ENCODE measurements around the gene SRGAP1.
A peak's percentile ranks its signal among the peaks of the same experiment; 100 is the strongest.
"Not testable (repeated sequence)": the region's sequence is repeated elsewhere in the genome, so short reads cannot be mapped to it uniquely, and the experiment has no call there.

The SRGAP1 gene

DNA sequence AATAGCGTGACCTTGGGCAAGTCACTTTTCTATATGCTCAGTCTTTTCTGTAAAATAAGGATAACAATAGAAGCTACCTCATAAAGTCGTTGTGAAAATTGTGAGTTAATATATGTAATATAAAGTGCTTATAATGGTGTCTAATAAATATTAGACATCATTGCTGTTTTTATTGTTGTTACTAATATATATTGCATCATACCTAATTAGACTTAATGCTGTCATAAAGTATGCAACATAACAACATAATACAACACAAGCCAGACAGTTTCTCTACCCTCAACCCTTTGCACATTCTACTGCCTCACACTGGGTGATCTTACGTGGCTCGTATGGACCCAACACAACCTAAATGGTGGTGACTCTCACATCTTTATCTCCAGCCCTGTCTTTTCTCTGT, 240.7 kb downstream of the SRGAP1 start:
- DNase-seq (ENCODE audit: low read depth): no peak

DNA sequence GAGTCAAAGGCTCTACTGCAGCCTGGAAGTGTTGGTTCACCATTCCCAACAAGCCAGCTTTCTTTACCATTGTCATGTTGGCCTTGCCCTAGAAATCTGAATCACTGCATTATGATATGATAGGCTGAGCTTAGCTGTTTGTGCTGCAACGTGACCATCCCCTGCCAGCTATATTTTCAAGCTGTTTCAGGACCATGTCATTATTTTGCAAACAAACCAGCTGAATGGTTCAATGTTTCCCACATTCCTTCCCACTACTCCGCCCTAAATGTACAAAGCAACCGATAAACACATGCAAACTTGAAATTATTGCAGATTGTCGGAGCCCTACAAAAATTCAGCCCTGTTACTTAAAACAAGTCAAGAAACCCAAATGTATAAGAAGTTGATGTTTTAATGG, 241.5 kb downstream of the SRGAP1 start:
- no peak for DNase-seq (ENCODE audit: low read depth)

DNA sequence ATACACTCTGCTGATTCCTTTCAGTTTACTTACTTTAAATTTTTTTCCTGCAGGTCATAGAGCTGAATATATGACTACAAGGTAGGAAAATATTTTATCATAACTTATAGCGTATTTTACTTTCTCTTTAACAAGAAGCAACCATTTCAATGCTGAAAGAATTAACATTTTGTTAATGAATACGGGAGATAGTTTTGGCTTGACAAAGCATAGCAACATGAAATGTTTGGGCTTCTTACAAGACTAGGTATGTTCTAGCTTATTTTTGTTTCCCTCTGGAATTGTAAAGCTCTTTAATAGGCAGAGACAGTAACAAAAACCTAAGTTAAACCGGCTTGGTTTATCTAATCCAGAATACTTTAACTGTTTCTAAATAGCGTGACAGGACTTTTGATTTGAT, 242.4 kb downstream of the SRGAP1 start:
- DNase-seq (ENCODE audit: low read depth): no peak

DNA sequence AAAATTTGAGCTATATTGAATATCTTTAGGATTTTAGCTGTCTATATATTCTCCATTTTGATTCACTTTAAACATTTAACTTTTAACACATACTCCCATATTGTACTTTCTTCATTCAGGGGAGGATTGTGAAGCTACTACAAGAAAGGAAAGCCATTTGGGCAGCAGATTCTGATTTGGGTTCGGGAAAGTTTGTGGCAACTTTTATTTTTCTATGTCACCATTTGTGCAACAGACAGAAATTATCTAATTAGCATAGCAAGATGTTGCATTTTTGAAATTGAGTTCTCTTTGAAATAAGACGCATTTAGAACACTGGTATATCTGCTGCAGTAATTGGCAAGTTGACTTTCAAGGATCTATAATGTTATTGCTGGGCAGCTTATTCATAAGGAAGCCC, 243.3 kb downstream of the SRGAP1 start:
- no peak for DNase-seq (ENCODE audit: low read depth)

DNA sequence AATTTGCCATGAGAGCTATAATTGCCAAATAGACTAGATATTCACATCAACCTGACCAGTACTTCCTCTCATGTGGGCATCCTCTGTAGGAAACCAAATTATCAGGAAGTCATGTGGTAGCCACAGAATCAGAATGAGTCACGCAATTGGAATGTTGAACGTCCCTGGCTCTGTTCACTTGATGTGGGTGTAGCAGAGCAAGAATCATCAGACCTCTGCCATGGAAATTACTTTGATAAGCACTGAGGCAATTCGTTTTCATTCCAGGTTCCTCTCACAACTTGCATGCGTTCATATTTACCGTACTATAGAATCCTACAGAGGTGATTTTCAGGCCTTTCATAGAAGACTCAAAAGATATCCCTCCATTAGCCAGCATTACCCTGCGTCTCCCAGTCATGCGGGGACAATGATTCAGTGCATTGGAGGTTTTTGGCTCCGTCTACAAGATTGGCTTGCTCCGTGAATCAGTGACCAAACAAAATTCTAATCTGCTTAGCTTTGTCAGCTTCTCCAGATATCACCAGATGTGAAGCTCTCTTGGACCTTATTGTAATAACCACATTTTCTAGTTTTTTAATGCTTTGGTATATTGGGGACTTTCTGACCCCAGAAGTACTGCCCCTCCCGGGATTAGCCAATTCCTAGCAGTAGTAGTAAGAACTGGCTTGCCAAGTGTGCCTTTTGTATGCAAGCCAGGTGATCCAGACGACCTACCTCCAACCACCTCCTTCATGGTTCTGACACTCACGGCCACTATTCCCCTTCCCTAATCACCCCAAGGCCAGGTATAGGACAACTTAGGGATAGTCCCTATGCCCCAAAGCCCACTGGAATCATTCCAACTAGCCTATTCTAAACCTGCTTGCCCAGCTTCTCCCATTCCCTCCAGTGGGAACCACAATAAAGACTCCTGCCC, 244.2 kb downstream of the SRGAP1 start:
- DNase-seq (ENCODE audit: low read depth): peak; percentile 96

DNA sequence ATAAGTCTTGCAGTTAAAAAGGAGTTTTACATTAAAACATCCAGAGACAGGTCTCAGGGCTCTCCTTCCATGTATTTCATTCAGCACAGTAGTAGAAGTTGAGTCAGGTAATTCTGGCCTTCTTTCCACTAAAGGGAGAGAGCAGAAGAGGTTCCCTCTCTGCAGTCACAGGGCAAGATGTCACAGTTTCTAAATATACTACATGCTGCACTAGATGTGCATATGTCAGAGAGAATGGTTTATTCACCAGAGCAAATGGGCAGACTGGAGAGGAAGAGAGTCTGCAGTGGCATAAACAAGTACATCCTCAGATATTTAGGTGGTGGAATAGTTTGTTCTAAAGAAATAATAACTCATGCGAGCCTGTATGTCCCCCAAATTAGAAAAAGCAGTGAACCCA, 245.5 kb downstream of the SRGAP1 start:
- no peak for DNase-seq (ENCODE audit: low read depth)

DNA sequence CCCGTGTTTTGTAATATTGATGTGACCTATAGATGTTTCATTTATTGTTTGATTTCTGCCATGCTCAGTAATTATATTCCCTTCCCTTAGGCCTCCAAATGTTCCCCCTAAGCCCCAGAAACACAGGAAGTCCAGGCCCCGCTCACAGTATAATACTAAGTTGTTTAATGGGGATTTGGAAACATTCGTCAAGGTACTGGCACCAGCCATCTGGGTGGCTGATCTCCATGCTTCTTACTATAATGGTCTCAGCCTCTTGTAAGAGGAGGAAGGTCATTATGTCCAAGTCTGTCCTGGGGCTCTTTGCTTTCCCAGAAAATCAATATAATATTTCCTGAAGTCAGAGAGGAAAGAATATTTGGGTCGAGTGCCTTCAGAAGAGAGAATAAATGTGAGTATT, 246.7 kb downstream of the SRGAP1 start:
- DNase-seq (ENCODE audit: low read depth): no peak

DNA sequence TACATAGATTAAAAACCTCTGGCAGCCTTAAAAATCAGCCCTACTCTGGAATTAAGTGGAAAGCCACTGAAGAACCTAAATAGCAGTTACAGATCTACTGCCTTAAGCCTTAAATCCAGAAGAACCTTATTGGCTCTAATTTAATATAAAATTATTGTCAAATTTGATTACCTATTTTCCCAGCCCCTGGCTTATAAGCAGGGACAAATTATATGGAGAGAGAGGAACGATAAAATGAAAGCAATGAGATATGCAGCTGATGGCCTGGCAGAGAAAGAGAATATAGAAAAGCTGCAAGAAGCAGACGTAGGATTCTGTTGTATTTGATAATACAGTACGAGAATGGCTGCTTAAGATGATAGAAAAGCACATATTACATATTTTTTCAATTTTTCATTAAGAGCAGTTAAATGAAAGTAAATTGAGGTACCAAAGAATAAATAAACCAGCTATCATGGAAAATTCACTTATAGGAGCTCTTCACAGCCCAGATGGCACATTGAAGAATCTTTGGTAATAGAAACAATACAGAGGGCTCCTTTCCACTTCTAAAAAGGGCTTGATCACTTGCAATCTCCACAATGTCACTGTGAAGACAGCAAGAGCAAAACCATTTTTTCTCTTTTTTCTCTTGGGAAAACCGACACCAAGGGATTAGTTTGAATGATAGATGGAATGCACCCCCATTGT, 248.2 kb downstream of the SRGAP1 start:
- no peak for DNase-seq (ENCODE audit: low read depth)

DNA sequence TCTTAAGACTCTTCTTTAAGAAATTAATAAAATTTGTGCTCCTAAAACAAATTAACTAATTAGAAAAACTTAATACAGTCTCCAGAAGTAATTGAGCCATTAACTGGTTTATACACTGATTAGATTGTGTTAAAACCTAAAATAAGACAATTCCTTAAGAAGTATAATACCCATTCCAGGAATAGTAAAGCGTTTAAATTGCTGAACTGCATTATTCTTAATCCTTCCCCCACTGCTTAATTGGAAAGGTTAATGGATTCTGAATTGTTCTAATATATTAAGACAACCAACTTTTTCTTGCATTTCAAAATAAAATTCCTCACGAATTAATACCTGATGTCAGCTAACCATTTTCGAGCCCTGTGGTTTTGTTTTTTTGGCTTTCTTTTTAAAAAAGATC, 249.2 kb downstream of the SRGAP1 start:
- no peak for DNase-seq (ENCODE audit: low read depth)

DNA sequence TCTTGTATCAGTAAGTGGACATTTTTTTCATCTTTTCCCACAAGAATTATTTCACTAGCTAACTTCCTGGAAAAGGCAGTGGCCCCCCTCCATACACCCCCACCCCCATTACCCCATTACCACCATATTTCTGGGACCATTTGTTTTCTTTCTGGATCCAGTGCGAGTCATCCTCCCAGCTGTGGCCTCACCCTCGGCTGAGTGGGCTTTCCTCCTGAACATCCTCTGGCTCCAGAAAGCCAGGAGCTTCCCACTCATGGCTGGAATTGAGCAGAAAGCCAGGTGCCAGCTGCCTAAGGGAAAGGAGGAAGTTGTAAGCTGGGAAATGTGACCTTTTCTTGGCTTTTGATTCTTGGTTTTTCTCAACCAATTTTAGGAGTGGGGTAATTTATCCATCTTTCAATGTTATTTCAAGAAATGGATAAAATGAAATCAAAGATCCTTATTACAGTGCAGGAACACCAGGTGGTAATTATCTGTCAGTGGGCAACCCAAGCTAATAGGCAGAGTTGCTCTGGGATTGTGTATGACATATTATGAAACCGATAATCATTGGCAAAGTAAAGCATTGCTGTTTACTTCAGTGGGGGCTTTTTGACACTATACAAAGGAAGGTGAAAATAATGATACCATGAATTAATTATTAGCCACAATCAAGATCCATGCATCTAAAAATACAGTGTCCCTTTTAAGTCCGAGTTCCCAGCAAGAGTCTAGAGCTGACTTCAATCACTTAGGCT, 253.0 kb downstream of the SRGAP1 start:
- no peak for DNase-seq (ENCODE audit: low read depth)

DNA sequence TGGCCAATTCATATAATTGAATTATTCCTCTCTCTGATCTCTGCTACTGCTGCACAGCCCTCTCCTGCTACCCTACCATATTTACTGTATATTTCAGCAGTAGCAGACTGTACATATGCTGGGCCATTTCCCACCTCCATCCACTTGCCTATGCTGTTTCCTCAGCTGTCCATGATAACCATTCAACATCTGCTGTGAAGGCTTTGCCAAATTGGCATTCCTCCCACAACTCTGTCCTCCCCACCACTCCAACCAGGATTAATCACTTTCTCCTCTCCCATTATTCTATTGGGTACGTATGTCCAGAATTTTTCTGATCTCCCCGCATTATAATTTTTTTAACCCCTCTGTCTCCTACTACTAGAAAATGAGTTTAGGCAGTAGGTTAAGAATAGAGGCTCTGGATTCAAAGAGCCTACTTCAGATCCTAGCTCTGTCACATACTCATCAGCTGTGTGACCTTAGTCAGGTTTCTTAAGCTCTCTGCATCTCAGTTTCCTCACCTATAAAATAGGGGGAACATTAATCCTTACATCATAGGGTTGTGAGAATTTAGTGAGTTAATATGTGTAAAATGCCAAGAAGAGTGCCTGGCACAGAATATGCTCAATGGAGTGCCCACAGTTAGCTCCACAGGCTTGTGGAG, 254.3 kb downstream of the SRGAP1 start:
- DNase-seq (ENCODE audit: low read depth): peak; percentile 71

DNA sequence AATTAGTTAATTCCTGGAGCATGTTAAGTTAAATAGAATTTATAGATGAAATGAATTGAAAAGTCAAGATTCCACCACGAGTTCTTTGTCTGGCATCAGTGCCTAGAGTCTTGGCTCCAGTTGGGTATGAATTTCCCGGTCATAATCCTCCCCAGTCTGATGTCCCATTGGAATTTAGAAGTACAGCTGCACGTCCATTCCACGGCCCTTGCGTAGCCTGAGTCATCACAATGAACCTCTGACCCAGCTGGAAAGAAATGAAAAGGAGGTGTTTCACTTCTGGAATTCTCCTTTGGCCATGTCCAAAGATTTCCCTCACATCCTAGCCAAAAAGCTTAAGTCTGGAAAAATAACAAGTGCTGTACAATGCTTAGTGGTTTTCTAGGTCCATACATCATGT, 254.9 kb downstream of the SRGAP1 start:
- DNase-seq (ENCODE audit: low read depth): peak; percentile 89

DNA sequence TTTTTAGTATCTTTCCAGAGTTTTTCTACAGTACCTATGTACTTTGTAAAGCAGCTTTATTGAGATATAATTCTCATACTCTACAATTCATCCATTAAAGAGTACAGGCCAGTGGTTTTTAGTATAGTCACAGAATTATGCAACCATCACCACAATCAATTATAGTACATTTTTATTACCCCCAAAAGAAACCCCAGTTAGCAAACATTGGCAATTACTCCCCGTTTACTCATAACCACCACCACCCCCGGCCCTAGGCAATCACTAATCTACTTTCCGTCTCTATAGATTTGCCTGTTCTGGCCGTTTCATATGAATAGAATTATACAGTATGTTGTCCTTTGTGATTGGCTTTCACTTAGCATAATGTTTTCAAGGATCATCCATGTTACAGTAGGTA, 257.8 kb downstream of the SRGAP1 start:
- DNase-seq (ENCODE audit: low read depth): peak; percentile 34

DNA sequence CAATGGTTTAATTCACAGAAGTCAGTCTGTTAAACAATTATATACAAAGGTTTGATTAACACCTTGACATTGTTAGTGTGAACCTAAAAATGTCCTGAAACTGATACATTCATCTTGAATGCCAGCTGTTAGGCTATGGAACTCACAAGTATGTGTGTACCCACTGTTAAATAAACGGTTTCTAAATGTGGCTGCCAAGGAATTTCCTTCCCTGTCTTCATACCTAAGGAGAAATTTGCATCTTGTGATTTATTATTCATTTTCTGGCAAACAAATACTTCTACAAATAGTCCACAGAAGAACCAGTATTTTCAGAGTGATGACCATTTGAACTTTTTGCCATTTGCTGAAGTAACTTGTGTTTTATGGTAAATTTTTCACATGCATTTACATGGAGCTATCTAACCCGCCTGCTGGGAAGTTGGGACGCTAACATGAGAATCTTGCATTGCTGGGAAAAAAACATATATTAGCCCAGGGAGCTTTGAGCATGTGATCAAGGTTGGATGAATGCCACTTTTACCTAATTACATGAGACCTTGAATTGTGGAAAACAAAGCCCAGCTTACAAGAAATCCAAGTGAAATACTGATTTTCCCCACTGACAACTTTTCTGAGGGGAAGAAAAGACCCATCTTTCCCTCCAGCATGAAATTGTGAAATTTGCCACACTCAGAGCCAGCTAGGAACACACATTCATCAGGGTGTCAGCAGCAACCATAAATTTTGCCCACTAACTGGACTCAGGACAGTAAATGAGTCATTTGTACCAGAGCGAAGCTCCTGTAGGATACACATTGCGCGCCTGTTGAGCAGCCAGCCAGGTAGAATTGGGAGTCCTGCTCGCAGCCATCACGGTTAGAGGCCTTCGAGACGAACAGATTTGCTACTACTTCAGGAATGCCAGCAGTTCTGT, 259.6 kb downstream of the SRGAP1 start:
- peak; percentile 47 for DNase-seq (ENCODE audit: low read depth)

DNA sequence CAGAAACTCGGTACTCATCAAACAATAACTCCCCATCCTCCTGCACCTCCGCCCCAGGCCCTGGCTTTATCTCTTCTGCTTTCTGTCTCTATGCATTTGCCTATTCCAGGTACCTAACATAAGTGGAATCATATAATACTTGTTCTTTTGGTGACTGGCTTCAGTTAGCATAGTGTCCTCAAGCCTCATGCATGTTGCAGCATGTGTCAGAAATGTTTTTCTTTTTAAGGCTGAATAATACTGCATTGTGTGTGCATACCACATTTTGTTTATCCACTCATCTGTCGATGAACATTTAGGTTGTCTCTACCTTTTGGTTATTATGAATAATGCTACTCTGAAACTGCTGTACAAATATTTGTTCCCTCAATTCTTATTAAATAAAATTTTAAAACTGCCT, 260.5 kb downstream of the SRGAP1 start:
- no peak for DNase-seq (ENCODE audit: low read depth)

DNA sequence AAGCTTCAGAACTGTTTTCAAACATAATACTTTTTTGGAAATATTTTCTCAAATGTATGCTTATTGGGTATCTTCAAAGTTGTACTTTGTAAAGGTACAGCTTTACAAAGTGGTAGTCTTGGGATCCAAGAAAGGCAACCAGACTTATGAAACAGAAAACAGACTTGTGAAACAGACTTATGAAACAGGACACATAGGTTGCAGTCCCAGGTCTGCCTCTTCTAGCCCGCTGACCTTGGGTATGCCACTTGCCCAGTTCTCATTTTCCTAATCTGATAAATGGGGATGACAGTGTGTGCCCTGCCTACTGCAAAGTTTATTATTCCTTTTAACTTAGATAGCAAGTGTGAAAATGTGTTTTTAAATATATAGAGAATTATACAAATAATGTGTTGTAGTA, 263.3 kb downstream of the SRGAP1 start:
- DNase-seq (ENCODE audit: low read depth): no peak

DNA sequence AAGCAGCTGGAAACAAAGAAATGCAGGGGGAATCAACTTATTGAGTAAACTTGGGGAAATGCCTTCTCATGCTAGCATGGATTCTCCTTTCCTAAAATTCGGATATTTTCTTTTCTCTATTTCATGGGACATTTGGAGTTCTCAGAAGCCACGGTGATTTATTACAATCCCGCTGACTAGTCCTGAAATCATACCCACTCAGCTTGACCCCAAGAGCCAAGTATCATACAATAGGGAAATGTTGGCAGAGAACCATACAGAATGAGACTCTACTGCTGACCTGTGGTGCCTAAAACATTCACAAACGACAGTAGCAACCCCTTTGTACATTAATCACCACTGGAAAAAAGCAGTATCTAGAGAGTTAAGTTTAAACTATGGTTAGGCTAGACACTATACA, 265.2 kb downstream of the SRGAP1 start:
- no peak for DNase-seq (ENCODE audit: low read depth)

DNA sequence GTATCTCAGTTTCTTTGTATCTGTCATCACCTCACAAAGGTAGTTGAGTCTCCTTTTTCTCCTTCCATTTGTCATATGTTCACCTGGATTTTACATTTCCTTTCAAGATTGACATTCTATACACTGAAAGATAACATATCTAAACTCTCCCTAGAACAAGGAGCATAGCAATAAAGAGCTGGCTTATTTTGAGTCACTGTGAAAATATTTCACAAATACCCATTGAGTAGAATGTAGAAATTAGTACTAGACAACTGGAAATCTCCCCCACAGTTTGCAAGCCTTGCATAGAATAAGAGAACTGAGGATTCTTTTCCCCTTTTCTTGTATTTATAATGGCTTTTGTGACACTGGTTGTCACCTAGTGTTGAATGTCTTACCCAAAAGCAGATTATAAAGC, 266.4 kb downstream of the SRGAP1 start:
- peak; percentile 31 for DNase-seq (ENCODE audit: low read depth)

DNA sequence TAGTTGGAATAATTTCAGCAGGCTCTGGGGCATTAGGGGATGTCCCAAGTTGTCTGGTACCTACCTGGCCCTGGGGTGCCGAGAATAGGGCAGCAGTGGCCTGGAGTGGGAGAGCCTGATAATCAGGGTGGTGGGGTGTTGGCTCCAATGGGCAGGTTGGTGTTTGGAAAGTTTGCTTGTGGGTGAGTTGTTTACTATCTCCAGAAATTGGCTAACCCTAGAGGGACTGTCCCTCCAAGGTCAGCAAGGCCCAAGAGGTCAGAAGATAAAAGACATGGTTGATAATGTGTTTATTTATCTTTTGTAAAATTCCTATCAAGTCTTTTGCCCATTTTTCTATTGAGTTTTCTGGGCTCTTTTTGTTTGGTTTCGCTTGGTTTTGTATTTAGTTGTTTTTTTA, 272.5 kb downstream of the SRGAP1 start:
- no peak for DNase-seq (ENCODE audit: low read depth)

DNA sequence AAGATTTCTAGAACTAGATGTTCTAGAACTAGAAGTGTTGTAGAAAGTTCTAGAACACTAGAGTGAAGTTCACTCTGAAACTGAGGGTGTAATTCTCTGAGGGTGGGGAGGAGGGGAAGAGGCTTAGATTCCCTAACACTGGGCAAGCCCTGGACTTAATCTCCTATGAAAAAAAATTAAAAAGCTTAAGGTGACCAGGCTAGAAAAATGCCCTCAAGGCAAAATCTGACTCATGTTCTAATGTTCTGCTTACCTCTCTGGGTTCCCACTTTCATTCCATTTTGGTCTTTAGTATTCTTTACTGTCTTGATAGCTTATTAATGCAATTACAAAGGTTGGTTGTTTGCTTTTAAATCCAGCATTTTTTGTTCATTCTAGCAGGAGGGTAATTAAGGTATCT, 276.1 kb downstream of the SRGAP1 start:
- no peak for DNase-seq (ENCODE audit: low read depth)

DNA sequence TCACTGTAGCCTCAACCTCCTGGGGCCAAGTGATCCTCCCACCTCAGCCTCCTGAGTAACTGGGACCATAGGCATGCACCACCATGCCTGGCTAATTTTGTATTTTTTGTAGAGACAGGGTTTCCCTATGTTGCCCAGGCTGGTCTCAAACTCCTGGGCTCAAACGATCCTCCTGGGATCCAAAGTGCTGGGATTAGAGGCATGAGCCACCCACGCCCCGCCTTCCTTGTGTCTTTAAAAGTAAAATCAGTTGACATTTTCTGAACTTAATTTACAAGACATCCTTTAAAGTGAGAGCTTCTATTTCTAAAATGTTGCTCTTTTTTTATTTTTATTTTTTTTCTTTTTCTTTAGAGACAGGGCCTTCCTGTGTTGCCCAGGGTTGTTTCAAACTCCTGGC, 276.6 kb downstream of the SRGAP1 start:
- DNase-seq (ENCODE audit: low read depth): not testable (repeated sequence)
